NCI-H524 treated with DMSO at 0.1 percent for 48 hours (cell line): ENCODE data around the gene VPS18.

Source experiments
- DNase-seq: peaks from one replicate; lab custom pipeline; 2025; lab: John Stamatoyannopoulos, UW

VPS18 gene

GRCh38 chr15:40937762-40938535, 43.7 kb downstream of the VPS18 start:
- no peak for DNase-seq

GRCh38 chr15:40938536-40938870, 44.3 kb downstream of the VPS18 start:
- no peak for DNase-seq

GRCh38 chr15:40940296-40940801, 46.1 kb downstream of the VPS18 start:
- no peak for DNase-seq

- no peak for DNase-seq
Measured at GRCh38 chr15:40941068-40941527, 46.8 kb downstream of the VPS18 start.

- DNase-seq = no peak
Measured at GRCh38 chr15:40941528-40942336, 47.5 kb downstream of the VPS18 start.

GRCh38 chr15:40942337-40942854, 48.1 kb downstream of the VPS18 start:
- DNase-seq = no peak

GRCh38 chr15:40942878-40943277, 48.6 kb downstream of the VPS18 start:
- DNase-seq = no peak

- DNase-seq = no peak
Measured at GRCh38 chr15:40943764-40944365, 49.6 kb downstream of the VPS18 start.

- no peak for DNase-seq
Measured at GRCh38 chr15:40944510-40945296, 50.5 kb downstream of the VPS18 start.

GRCh38 chr15:40948706-40949473, 54.6 kb downstream of the VPS18 start:
- no peak for DNase-seq

- DNase-seq = no peak
Measured at GRCh38 chr15:40949756-40950207, 55.5 kb downstream of the VPS18 start.

GRCh38 chr15:40951764-40952163, 57.5 kb downstream of the VPS18 start:
- no peak for DNase-seq

GRCh38 chr15:40952301-40952900, 58.2 kb downstream of the VPS18 start:
- no peak for DNase-seq

GRCh38 chr15:40952901-40953712, 58.9 kb downstream of the VPS18 start, which contains the start of gene CHAC1:
TSS of gene CHAC1 (plus strand) at chr15:40953471. CDS start at chr15:40953584, 113 bp downstream.
- peak; percentile 86 for DNase-seq
